H1 (cell line): ENCODE measurements around the gene FAM163A. TPM values are rescaled to one million over a fixed set of nuclear protein-coding genes. Genes with fewer than 3 reads are reported as not detected.

Experiments
- CTCF ChIA-PET: fragments of 300-600 bp; sonication (Branson Sonifier 250); formaldehyde crosslinking; loops from one replicate; lab custom pipeline; 2021; ENCODE audit not compliant: partially characterized antibody; lab: Charles Lee
- POLR2A ChIA-PET: fragments of 300-600 bp; sonication (Branson Sonifier 250); formaldehyde crosslinking; loops from one replicate; lab custom pipeline; 2021; ENCODE audit warnings: inconsistent platforms; ENCODE audit not compliant: partially characterized antibody; lab: Charles Lee
- DNase-seq, 2 experiments: peaks; one replicate each; pipeline versions ENCODE4 v3.0.0 to v3.0.0-alpha.2; 2010 to 2022; ENCODE audit warnings: low spot score in 2 of 2, low read depth in 1 of 2, mixed read lengths in 1 of 2
- FAIRE-seq: peaks from 2 replicates; lab custom pipeline; 2011; peaks lifted over from hg19 to GRCh38; lab: Jason Lieb, UNC
- H2AFZ ChIP-seq: 2 replicates; pipeline ENCODE4 v1.8.1; 2012; ENCODE audit warnings: low read length, inconsistent platforms
- H2AK5ac ChIP-seq: 2 replicates; pipeline ENCODE4 v1.6.1; 2013; ENCODE audit warnings: low read depth, low read length
- H2BK120ac ChIP-seq: replicated peaks from 2 replicates; pipeline ENCODE3; 2013; ENCODE audit warnings: low read depth, low read length, inconsistent platforms
- H2BK12ac ChIP-seq: 2 replicates; pipeline ENCODE4 v1.6.1; 2013; ENCODE audit warnings: low read depth, low read length
- H2BK15ac ChIP-seq: 2 replicates; pipeline ENCODE4 v1.6.1; 2013; ENCODE audit warnings: low read length
- H2BK20ac ChIP-seq: 2 replicates; pipeline ENCODE4 v1.6.1; 2013; ENCODE audit warnings: low read length
- H2BK5ac ChIP-seq: 2 replicates; pipeline ENCODE4 v1.6.1; 2013; ENCODE audit warnings: low read depth, low read length
- H3K14ac ChIP-seq: 2 replicates; pipeline ENCODE4 v1.6.1; 2013; ENCODE audit warnings: inconsistent platforms; ENCODE audit not compliant: insufficient read length
- H3K18ac ChIP-seq: 2 replicates; pipeline ENCODE4 v1.6.1; 2013; ENCODE audit warnings: low read length; ENCODE audit errors: extremely low read depth
- H3K23ac ChIP-seq: 2 replicates; pipeline ENCODE4 v1.6.1; 2013; ENCODE audit warnings: inconsistent platforms; ENCODE audit not compliant: insufficient read length
- H3K23me2 ChIP-seq: 2 replicates; pipeline ENCODE4 v1.6.1; 2013; ENCODE audit warnings: low read depth, low read length
- H3K27ac ChIP-seq: 2 replicates; pipeline ENCODE4 v1.6.1; 2011; ENCODE audit warnings: low read depth, low read length, inconsistent platforms
- H3K27me3 ChIP-seq, 4 experiments: replicated peaks in 1 of 4; 1 replicate in 1 of 4; 2 replicates in 3 of 4; pipeline versions ENCODE4 v1.6.1 to v1.8.1; 2011 to 2013; ENCODE audit warnings: low read length in 3 of 4, mild to moderate bottlenecking in 3 of 4, inconsistent platforms in 2 of 4, mixed read lengths in 2 of 4, moderate library complexity in 1 of 4; ENCODE audit not compliant: control insufficient read depth in 3 of 4, insufficient read depth in 3 of 4; ENCODE audit errors: extremely low read depth in 1 of 4
- H3K36me3 ChIP-seq, 4 experiments: 2 replicates each; pipeline versions ENCODE4 v1.6.1 to v1.8.1; 2011 to 2013; ENCODE audit warnings: mild to moderate bottlenecking in 4 of 4, low read length in 3 of 4, moderate library complexity in 2 of 4, control low read depth in 1 of 4, inconsistent platforms in 1 of 4; ENCODE audit not compliant: insufficient read depth in 4 of 4, control insufficient read depth in 2 of 4
- H3K4ac ChIP-seq: replicated peaks from 2 replicates; pipeline ENCODE3; 2013; ENCODE audit warnings: low read length, low read depth, mixed read lengths, inconsistent platforms; ENCODE audit not compliant: insufficient read length
- H3K4me1 ChIP-seq, 4 experiments: replicated peaks in 1 of 4; 1 replicate in 1 of 4; 2 replicates in 3 of 4; pipeline versions ENCODE4 v1.6.1 to v1.8.1; 2011 to 2013; ENCODE audit warnings: low read length in 3 of 4, inconsistent platforms in 2 of 4, mixed read lengths in 1 of 4; ENCODE audit not compliant: insufficient read depth in 4 of 4, control insufficient read depth in 3 of 4
- H3K4me2 ChIP-seq, 2 experiments: 2 replicates each; pipeline versions ENCODE4 v1.6.1 to v1.8.1; 2011 to 2013; ENCODE audit warnings: low read depth in 2 of 2, low read length in 2 of 2, control low read depth in 1 of 2, inconsistent platforms in 1 of 2, mild to moderate bottlenecking in 1 of 2; ENCODE audit not compliant: insufficient read depth in 1 of 2
- H3K4me3 ChIP-seq, 4 experiments: fragments of 200-600, 300-600 bp in 1 of 4; sonication (generic), shearing (Covaris generic), sonication (Bioruptor Twin) in 1 of 4; 2 replicates each; pipeline versions ENCODE4 v1.5.1 to v1.8.1; 2011 to 2016; ENCODE audit warnings: low read length in 4 of 4, low read depth in 3 of 4, control low read depth in 2 of 4, inconsistent platforms in 2 of 4, mild to moderate bottlenecking in 2 of 4, mixed read lengths in 1 of 4, moderate library complexity in 1 of 4; ENCODE audit not compliant: insufficient read depth in 2 of 4; ENCODE audit errors: extremely low read depth in 1 of 4
- H3K56ac ChIP-seq: replicated peaks from 2 replicates; pipeline ENCODE3; 2013; ENCODE audit warnings: low read depth, mild to moderate bottlenecking, mixed read lengths, low read length, inconsistent platforms; ENCODE audit not compliant: insufficient read length
- H3K79me1 ChIP-seq: 2 replicates; pipeline ENCODE4 v1.6.1; 2013; ENCODE audit warnings: low read depth, low read length, control low read depth
- H3K79me2 ChIP-seq, 2 experiments: 2 replicates each; pipeline versions ENCODE4 v1.6.1 to v1.8.1; 2012 to 2013; ENCODE audit warnings: low read length in 2 of 2, mild to moderate bottlenecking in 2 of 2, inconsistent platforms in 1 of 2; ENCODE audit not compliant: insufficient read depth in 2 of 2, control insufficient read depth in 1 of 2
- H3K9ac ChIP-seq, 4 experiments: replicated peaks in 1 of 4; 1 replicate in 1 of 4; 2 replicates in 3 of 4; pipeline versions ENCODE4 v1.6.1 to v1.8.1; 2011 to 2013; ENCODE audit warnings: low read depth in 3 of 4, low read length in 3 of 4, control low read depth in 2 of 4, mild to moderate bottlenecking in 2 of 4, moderate library complexity in 2 of 4, inconsistent platforms in 1 of 4; ENCODE audit errors: extremely low read depth in 1 of 4
- H3K9me3 ChIP-seq, 2 experiments: 2 replicates each; pipeline versions ENCODE4 v1.6.1 to v1.8.1; 2012 to 2013; ENCODE audit warnings: mild to moderate bottlenecking in 2 of 2, moderate library complexity in 2 of 2, control low read depth in 1 of 2, inconsistent platforms in 1 of 2, low read depth in 1 of 2, low read length in 1 of 2, mixed read lengths in 1 of 2; ENCODE audit not compliant: insufficient read depth in 2 of 2
- H4K20me1 ChIP-seq, 2 experiments: replicated peaks in 1 of 2; 2 replicates each; pipeline versions ENCODE3 to v1.8.1; 2011 to 2013; ENCODE audit warnings: inconsistent platforms in 2 of 2, low read length in 2 of 2, mild to moderate bottlenecking in 1 of 2; ENCODE audit not compliant: insufficient read depth in 2 of 2, control insufficient read depth in 1 of 2
- H4K5ac ChIP-seq: 2 replicates; pipeline ENCODE4 v1.6.1; 2013; ENCODE audit warnings: low read length, low read depth, mixed read lengths, inconsistent platforms; ENCODE audit not compliant: insufficient read length
- H4K8ac ChIP-seq: 2 replicates; pipeline ENCODE4 v1.8.0; 2013; ENCODE audit warnings: mild to moderate bottlenecking, moderate library complexity, low read length, inconsistent platforms; ENCODE audit not compliant: insufficient read depth; ENCODE audit errors: extremely low read depth
- H4K91ac ChIP-seq: replicated peaks from 2 replicates; pipeline ENCODE3; 2013; ENCODE audit warnings: low read length, mixed read lengths, inconsistent platforms; ENCODE audit not compliant: insufficient read length
- ATF3 ChIP-seq: IDR thresholded peaks from 2 replicates; pipeline ENCODE4 v1.6.1; 2011; ENCODE audit warnings: low read depth, mild to moderate bottlenecking, low read length; ENCODE audit not compliant: insufficient read depth
- CBX8 ChIP-seq: fragments of 300-800, 300-1000 bp; sonication (generic); IDR thresholded peaks from 2 replicates; pipeline ENCODE4 v1.7.1; 2016; ENCODE audit warnings: low read depth, low read length, borderline replicate concordance
- CREB1 ChIP-seq: IDR thresholded peaks from 2 replicates; pipeline ENCODE4 v1.6.1; 2012; ENCODE audit warnings: inconsistent platforms
- GABPA ChIP-seq: IDR thresholded peaks from 2 replicates; pipeline ENCODE4 v1.6.1; 2011; ENCODE audit warnings: mild to moderate bottlenecking, low read length, moderate library complexity, borderline replicate concordance; ENCODE audit not compliant: insufficient read depth
- JUN ChIP-seq: IDR thresholded peaks from 2 replicates; pipeline ENCODE4 v1.6.1; 2011; ENCODE audit warnings: low read depth, mild to moderate bottlenecking, improper control_type of control experiment, low read length
- KDM1A ChIP-seq: fragments of 200-600, 300-600 bp; sonication (generic); IDR thresholded peaks from 2 replicates; pipeline ENCODE4 v1.7.1; 2016; ENCODE audit warnings: mild to moderate bottlenecking, low read length, borderline replicate concordance
- RBBP5 ChIP-seq: IDR thresholded peaks from 2 replicates; pipeline ENCODE4 v1.7.1; 2012; ENCODE audit warnings: low read depth, mild to moderate bottlenecking, inconsistent platforms, low read length, moderate library complexity, borderline replicate concordance
- RNF2 ChIP-seq: fragments of 200-900, 300-1000 bp; sonication (generic); IDR thresholded peaks from 2 replicates; pipeline ENCODE4 v1.7.1; 2016; ENCODE audit warnings: borderline replicate concordance, low read depth, mild to moderate bottlenecking, antibody characterized with exemption, low read length; ENCODE audit not compliant: poor library complexity, severe bottlenecking; ENCODE audit errors: missing control alignments
- SP1 ChIP-seq: IDR thresholded peaks from 2 replicates; pipeline ENCODE4 v1.6.1; 2011; ENCODE audit warnings: low read depth, low read length
- SP2 ChIP-seq: IDR thresholded peaks from 2 replicates; pipeline ENCODE4 v1.6.1; 2012; ENCODE audit warnings: mild to moderate bottlenecking, low read length, inconsistent platforms
- TAF1 ChIP-seq: IDR thresholded peaks from 2 replicates; pipeline ENCODE4 v1.6.1; 2011; ENCODE audit warnings: mild to moderate bottlenecking, low read depth, low read length
- TEAD4 ChIP-seq: IDR thresholded peaks from 2 replicates; pipeline ENCODE4 v1.6.1; 2012; ENCODE audit warnings: low read depth, low read length, inconsistent platforms, mixed read lengths
- polyA plus RNA-seq, 7 experiments: library from polyadenylated mRNA; depleted of rRNA in 3 of 7; stranded (reverse) in 5 of 7; unstranded in 2 of 7; fragments of >200 nt in 5 of 7; fragments of 200-250 nt in 2 of 7; gene quantifications; 1 replicate in 5 of 7; 2 replicates in 1 of 7; 4 replicates in 1 of 7; pipeline versions ENCODE4 v1.2.1 to v1.2.3, GENCODE V29; 2011 to 2013; ENCODE audit warnings: missing spikeins in 2 of 7, mixed read lengths in 2 of 7
- total RNA-seq: library from RNA; stranded (reverse); fragmentation: NEBNext Ultra II Directional; extraction: Animal tissue kit (Norgen Biotek cat#: 25700); gene quantifications from 2 replicates; pipeline ENCODE4 v1.2.1, GENCODE V29; 2021

FAM163A gene
- total and polyA plus RNA-seq, 2 of the 8 experiments (the other 6 are each of a cell fraction or from before 2014, with no cell fraction given): 0.13 to 0.18 TPM

- no peak overlapping the region for H2BK20ac ChIP-seq
- ChIA-PET CTCF (no interaction called here), POLR2A (no interaction called here)
- no peak overlapping the region for H3K4me3 ChIP-seq
- no peak overlapping the region for H3K27ac ChIP-seq
- no peaks in the 10 kb centered on the region for H3K36me3 ChIP-seq
- H3K27me3 ChIP-seq: no peaks in the 10 kb centered on the region; a peak in 1 of 7 replicates
- no peak overlapping the region for H3K23ac ChIP-seq
- no peak overlapping the region for H3K56ac ChIP-seq
- no peaks in the 10 kb centered on the region for H3K79me2 ChIP-seq
- no peak overlapping the region for H4K8ac ChIP-seq
- H4K91ac ChIP-seq: no peak overlapping the region
- no peaks in the 10 kb centered on the region for H3K4me1 ChIP-seq
- H3K9ac ChIP-seq: no peak overlapping the region
- no peak overlapping the region for H2BK5ac ChIP-seq
- no peak overlapping the region for H3K14ac ChIP-seq
- H4K5ac ChIP-seq: no peak overlapping the region
- H2BK12ac ChIP-seq: no peak overlapping the region
- no peak overlapping the region for H2AK5ac ChIP-seq
- no peak overlapping the region for H3K4me2 ChIP-seq
- no peak overlapping the region for H3K4ac ChIP-seq
- TF ChIP-seq TEAD4: no peak
- TF ChIP-seq CBX8: no peak
- TF ChIP-seq TAF1: no peak
- TF ChIP-seq KDM1A: no peak
- no peak for TF ChIP-seq GABPA
- TF ChIP-seq ATF3: no peak
- no peak for TF ChIP-seq SP1
- no peak for TF ChIP-seq SP2
- no peak for TF ChIP-seq CREB1
- TF ChIP-seq RNF2: no peak
- TF ChIP-seq RBBP5: no peak
- TF ChIP-seq JUN: no peak
- H3K79me1 ChIP-seq: no peaks in the 10 kb centered on the region
- H2BK120ac ChIP-seq: no peak overlapping the region
- no peak overlapping the region for H3K18ac ChIP-seq
- H2BK15ac ChIP-seq: no peak overlapping the region
- FAIRE-seq (no peak), DNase-seq (no peak)
- no peaks in the 10 kb centered on the region for H3K9me3 ChIP-seq
- no peak overlapping the region for H2AFZ ChIP-seq
- H4K20me1 ChIP-seq: no peaks in the 10 kb centered on the region
- peaks cover 5% of the 10 kb centered on the region; the same call in 1 of the 2 replicates for H3K23me2 ChIP-seq
Observed at GRCh38 chr1:179753061-179753460, 10.0 kb downstream of the FAM163A start.
